ENCODE data around the gene NTSR1. TPM values are rescaled to one million over a fixed set of nuclear protein-coding genes. Genes with fewer than 3 reads are reported as not detected.

The NTSR1 gene
- total and polyA plus RNA-seq, 8 donors: 0.06 to 15.9 (median 0.28) TPM; not detected in 5

DNA sequence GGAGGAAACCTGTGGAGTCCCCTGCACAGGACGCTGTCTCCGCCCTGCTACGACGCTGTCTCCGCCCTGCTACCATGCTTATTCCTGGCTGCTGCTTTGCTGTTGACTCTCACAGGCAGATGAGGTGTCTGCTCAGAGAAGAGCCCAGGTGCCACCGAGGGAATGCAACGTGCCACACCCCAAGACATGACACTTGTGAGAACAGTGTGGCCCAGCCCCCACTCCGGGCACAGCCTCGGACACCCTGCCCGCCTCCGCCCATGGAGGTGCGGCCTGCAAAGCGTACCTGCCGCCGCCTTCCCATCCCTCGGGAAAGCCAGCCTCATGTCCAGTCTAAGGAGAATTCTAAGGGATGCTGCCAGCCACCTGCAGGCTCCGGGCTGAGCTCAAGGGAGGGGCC is 72.1 kb downstream of the NTSR1 start:
- WGBS, 5 donors: 74 to 83% (median 79%) methylated on average over 13 to 17 of the region's 17 CpGs
- Histone ChIP-seq H3K36me3 (no peaks in the 10 kb centered on the region), H3K27me3 (peaks cover 0 to 27% (median 0%) of the 10 kb centered on the region in 3 donors), H3K4me1 (peaks cover 0 to 18% (median 7%) of the 10 kb centered on the region in 4 donors), H3K4me3 (no peak overlapping the region), H3K27ac (no peak overlapping the region), H3K9me3 (no peaks in the 10 kb centered on the region)
- TF ChIP-seq EP300 (IDR thresholded peaks at IDR 0.05) (no peak), POLR2A (IDR thresholded peaks at IDR 0.05) (no peak), POLR2AphosphoS5 (IDR thresholded peaks at IDR 0.05) (no peak)
- TF ChIP-seq, protein P1, sequence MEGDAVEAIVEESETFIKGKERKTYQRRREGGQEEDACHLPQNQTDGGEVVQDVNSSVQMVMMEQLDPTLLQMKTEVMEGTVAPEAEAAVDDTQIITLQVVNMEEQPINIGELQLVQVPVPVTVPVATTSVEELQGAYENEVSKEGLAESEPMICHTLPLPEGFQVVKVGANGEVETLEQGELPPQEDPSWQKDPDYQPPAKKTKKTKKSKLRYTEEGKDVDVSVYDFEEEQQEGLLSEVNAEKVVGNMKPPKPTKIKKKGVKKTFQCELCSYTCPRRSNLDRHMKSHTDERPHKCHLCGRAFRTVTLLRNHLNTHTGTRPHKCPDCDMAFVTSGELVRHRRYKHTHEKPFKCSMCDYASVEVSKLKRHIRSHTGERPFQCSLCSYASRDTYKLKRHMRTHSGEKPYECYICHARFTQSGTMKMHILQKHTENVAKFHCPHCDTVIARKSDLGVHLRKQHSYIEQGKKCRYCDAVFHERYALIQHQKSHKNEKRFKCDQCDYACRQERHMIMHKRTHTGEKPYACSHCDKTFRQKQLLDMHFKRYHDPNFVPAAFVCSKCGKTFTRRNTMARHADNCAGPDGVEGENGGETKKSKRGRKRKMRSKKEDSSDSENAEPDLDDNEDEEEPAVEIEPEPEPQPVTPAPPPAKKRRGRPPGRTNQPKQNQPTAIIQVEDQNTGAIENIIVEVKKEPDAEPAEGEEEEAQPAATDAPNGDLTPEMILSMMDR (IDR thresholded peaks at IDR 0.05): no peak
- intact Hi-C loops (cut with DNase I; ENCODE audit: low total_unique reads): loop anchor here (10.0 kb wide), 1 partner anchor 286 kb away; no protein-coding TSS in a partner anchor
- DNase-seq: no peak

DNA sequence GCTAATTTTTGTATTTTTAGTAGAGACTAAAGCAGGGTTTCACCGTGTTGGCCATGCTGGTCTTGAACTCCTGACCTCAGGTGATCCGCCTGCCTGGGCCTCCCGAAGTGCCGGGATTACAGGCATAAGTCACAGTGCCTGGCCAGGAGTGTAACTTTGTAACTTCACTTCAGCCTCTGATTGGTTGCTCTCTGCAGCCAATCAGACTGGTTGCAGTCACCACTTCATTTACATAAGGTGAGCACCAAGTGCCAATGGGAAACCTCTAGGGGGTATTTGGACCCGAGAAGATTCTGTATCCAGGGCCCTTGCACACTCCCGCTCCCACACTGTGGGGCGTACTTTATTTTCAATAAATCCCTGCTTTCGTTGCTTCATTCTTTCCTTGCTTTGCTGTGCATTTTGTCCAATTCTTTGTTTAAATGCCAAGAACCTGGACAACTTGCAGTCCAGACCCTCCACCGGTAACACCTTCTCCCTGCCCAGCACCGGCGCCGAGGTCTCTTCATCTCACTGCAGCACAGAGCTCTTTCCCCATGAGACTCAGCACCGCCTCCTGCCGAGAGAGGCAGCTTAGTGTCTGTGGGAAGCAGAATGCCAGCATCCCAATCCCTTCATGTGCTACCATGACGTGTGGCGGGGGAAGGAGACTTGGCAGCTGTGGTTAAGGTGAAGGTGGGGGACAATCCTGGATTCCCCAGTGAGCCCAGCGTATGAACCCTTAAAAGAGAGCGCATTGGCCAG is 73.7 kb downstream of the NTSR1 start:
- Histone ChIP-seq H3K36me3 (no peaks in the 10 kb centered on the region), H3K4me3 (no peak overlapping the region), H3K4me1 (peaks cover 0 to 7% (median 0%) of the 10 kb centered on the region in 4 donors), H3K27ac (no peak overlapping the region), H3K27me3 (peaks cover 0 to 26% (median 0%) of the 10 kb centered on the region in 3 donors), H3K9me3 (no peaks in the 10 kb centered on the region)
- TF ChIP-seq, protein P1 (IDR thresholded peaks at IDR 0.05): no peak
- TF ChIP-seq EP300 (IDR thresholded peaks at IDR 0.05) (no peak), POLR2A (IDR thresholded peaks at IDR 0.05) (no peak), POLR2AphosphoS5 (IDR thresholded peaks at IDR 0.05) (no peak)
- 82 to 88% (median 83%) methylated on average over 18 of the region's 18 CpGs for WGBS, 5 donors
- DNase-seq: no peak
- intact Hi-C loops (cut with DNase I; ENCODE audit: low total_unique reads): loop anchor here (10.0 kb wide), 1 partner anchor 288 kb away; no protein-coding TSS in a partner anchor

DNA sequence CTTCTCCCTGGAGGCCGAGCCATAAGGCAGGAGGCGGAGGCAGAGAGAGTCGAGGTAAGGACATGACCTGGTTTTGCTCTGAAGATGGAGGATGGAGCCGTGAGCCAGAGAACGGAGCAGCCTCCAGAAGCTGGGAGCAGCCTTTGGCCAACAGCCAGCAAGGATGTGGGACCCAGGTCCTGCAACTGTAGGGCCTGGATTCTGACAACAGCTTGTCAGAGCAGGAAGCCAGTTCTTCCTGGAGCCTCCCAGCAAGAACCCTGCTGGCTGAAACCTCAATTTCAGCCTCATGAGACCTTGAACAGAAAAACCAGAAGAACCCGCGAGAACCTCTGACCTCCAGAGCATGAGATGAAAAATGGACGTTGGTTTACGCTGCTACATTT is 74.2 kb downstream of the NTSR1 start:
- Histone ChIP-seq H3K4me1 (peaks cover 0 to 7% (median 0%) of the 10 kb centered on the region in 4 donors), H3K9me3 (no peaks in the 10 kb centered on the region), H3K27me3 (peaks cover 0 to 26% (median 0%) of the 10 kb centered on the region in 3 donors), H3K36me3 (no peaks in the 10 kb centered on the region), H3K27ac (no peak overlapping the region), H3K4me3 (no peak overlapping the region)
- no peak for DNase-seq
- TF ChIP-seq POLR2A (IDR thresholded peaks at IDR 0.05) (no peak), POLR2AphosphoS5 (IDR thresholded peaks at IDR 0.05) (no peak), EP300 (IDR thresholded peaks at IDR 0.05) (no peak)
- TF ChIP-seq, protein P1 (IDR thresholded peaks at IDR 0.05): no peak
- intact Hi-C loops (cut with DNase I; ENCODE audit: low total_unique reads): loop anchor here (10.0 kb wide), 1 partner anchor 288 kb away; no protein-coding TSS in a partner anchor
- 49 to 62% (median 59%) methylated on average over 9 of the region's 9 CpGs for whole genome bisulfite sequencing, 5 donors

DNA sequence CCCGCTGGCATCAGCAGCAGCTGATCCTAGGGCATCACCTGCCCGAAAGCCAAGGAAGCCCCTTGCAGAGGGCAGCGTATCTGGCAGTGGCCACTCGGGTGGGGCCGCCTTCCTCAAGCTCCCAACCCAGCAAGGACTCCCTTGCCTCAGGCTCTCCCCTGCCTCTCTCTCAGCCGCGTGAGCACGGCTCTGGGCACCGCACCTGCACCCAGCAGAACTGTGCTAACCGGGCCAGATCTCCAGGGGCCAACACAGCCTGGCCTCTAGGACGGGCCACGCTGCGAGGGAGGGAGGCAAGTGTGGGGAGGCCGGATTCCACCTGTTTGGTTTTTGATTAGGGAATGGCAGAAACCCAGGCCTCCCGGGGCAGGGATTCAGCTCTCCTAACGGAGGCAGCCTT is 75.9 kb downstream of the NTSR1 start:
- Histone ChIP-seq H3K36me3 (no peaks in the 10 kb centered on the region), H3K9me3 (no peaks in the 10 kb centered on the region), H3K4me3 (no peak overlapping the region), H3K27ac (no peak overlapping the region), H3K27me3 (peaks cover 0 to 14% (median 0%) of the 10 kb centered on the region in 3 donors), H3K4me1 (peaks cover 0 to 7% (median 0%) of the 10 kb centered on the region in 4 donors)
- 51 to 71% (median 62%) methylated on average over 6 to 16 of the region's 16 CpGs for whole genome bisulfite sequencing, 5 donors
- no peak for DNase-seq
- TF ChIP-seq POLR2AphosphoS5 (IDR thresholded peaks at IDR 0.05) (no peak), EP300 (IDR thresholded peaks at IDR 0.05) (no peak), POLR2A (IDR thresholded peaks at IDR 0.05) (no peak)
- TF ChIP-seq, protein P1 (IDR thresholded peaks at IDR 0.05): no peak
- intact Hi-C loops (cut with DNase I; ENCODE audit: low total_unique reads): loop anchor here (10.0 kb wide), 1 partner anchor 290 kb away; no protein-coding TSS in a partner anchor
